HG02571 (cell line): ENCODE data around the gene NUP153.
"Not testable (repeated sequence)": the region's sequence is repeated elsewhere in the genome, so short reads cannot be mapped to it uniquely, and the experiment has no call there.

ENCODE experiments used
- ATAC-seq: cut with Tn5 transposase; IDR thresholded peaks from one replicate; pipeline ENCODE4 v1.9.1; 2021; ENCODE audit warnings: mild to moderate bottlenecking, moderate library complexity; ENCODE audit not compliant: unreplicated experiment

The NUP153 gene

DNA sequence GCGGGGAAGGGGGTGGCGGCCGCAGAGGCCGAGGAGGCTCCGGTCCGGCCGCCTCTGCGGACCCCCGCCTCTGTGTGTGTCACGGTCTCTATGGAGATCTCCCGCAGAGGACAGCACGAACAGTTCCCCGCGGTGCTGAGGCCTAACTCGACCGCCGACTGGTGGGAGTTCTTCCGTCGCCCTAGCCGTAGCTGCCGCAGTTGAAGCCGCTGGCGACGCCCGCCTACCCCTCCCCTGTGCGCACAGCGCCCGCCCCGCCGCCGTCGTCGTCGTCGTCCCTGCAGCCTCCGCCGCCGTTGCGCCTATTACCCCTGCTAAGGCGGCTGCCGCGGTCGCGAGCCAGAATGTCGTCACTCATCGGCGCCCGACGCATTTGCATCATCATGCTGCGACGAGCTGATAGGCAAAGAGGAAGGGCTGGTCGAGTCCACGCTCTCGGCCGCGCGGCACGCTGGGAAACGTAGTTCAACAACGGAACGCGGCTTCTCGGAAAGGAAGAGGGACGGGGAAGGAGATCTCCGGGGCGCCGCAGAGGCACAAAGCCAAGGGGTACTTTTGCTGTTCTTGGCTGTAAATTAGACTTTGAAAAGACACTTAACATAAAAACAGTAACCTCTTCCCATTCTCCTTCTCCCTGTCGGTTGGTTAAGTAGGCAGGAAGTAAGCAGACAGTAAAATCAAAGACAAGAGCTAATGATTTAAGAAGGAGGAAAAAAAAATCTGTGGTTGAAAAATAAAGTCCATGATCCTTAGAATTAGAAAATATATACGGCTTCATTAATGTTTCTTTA is at the start of gene NUP153:
Gene NUP153 (minus strand): TSS at position 346 of the 791 bp plus-strand sequence. CDS start 538 bp downstream, outside the sequence.
- ATAC-seq = peak; percentile 71

DNA sequence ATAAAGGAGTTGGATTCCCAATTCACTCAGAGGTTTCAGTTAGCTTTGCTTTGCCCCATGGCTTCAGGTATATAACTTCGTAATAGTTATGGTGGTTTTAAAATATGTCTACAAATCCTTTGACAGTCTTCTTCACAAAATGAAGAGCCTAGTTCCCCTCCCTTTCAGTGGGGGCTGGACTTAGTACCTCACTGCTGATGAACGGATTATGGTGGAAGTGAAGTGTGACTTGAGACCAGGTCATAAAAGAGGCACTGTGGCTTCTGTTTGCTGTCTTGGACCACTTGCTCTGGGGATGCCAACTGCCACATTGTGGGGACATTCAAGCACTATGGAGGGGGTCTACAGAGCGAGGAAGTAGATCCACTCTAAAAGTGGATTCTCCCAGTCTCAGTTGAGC is 47.5 kb upstream of the NUP153 start:
- no peak for ATAC-seq

DNA sequence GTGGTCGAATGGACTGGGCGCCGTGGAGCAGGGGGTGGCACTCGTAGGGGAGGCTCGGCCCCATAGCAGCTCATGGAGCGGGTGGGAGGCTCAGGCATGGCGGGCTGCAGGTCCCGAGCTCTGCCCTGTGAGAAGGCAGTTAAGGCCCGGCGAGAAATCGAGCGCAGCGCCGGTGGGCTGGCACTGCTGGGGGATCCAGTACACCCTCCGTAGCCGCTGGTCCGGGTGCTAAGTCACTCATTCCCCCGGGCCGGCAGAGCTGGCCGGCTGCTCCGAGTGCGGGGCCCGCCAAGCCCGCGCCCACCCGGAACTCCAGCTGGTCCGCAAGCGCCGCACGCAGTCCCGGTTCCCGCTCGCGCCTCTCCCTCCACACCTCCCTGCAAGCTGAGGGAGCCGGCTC is 38.6 kb upstream of the NUP153 start:
- not testable (repeated sequence) for ATAC-seq

DNA sequence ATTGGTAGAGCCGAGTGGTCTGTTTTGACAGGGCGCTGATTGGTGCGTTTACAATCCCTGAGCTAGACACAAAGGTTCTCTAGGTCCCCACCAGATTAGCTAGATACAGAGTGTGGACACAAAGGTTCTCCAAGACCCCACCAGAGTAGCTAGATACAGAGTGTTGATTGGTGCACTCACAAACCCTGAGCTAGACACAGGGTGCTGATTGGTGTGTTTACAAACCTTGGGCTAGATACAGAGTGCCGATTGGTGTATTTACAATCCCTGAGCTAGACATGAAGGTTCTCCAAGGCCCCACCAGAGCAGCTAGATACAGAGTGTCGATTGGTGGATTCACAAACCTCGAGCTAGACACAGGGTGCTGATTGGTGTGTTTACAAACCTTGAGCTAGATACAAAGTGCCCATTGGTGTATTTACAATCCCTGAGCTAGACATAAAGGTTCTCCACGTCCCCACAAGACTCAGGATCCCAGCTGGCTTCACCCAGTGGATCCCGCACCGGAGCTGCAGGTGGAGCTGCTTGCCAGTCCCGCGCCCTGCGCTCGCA is 38.1 kb upstream of the NUP153 start:
- not testable (repeated sequence) for ATAC-seq

DNA sequence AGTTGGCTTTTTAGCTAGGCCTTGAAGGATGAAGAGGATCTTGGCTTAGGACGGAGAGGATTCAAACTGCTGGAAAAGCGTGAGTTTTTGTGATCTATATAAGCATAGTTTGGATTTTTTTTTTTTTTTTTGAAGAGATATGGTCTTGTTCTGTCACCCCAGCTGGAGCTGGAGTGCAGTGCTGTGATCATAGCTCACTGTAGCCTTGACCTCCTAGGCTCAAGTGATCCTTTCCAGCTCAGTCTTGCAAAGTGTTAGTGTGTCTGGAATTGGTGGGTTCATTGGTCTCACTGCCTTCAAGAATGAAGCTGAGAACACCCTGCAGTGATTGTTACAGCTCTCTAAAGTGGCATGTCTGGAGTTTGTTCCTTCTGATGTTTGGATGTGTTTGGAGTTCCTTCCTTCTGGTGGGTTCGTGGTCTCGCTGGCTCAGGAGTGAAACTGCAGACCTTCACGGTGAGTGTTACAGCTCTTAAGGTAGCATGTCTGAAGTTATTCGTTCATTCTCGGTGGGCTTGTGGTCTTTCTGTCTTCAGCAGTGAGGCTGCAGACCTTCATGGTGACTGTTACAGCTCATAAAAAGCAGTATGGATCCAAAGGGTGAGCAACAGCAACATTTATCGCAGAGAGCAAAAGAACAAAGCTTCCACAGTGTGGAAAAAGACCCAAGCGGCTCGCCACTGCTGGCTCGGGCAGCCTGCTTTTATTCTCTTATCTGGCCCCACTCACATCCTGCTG is 37.5 kb upstream of the NUP153 start:
- no peak for ATAC-seq

DNA sequence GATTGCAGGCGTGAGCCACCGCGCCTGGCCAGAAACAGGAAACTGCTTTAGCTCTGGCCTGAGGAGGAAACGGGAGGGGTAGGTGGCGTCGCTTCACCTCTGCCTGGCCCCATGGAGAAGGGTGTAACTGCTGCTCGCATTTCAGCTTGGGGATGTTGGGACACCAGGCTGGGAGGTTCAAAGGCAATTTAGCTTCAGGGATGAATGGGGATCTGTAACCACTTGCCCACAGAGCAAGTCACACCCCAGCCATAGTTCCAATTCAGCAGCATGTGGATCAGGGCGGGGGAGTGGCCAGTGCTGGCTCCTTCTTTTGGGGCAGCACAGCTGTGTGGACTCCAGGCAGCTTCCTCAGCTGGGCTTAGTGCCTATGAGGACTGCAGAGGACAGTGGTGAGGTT is 34.8 kb upstream of the NUP153 start:
- no peak for ATAC-seq

DNA sequence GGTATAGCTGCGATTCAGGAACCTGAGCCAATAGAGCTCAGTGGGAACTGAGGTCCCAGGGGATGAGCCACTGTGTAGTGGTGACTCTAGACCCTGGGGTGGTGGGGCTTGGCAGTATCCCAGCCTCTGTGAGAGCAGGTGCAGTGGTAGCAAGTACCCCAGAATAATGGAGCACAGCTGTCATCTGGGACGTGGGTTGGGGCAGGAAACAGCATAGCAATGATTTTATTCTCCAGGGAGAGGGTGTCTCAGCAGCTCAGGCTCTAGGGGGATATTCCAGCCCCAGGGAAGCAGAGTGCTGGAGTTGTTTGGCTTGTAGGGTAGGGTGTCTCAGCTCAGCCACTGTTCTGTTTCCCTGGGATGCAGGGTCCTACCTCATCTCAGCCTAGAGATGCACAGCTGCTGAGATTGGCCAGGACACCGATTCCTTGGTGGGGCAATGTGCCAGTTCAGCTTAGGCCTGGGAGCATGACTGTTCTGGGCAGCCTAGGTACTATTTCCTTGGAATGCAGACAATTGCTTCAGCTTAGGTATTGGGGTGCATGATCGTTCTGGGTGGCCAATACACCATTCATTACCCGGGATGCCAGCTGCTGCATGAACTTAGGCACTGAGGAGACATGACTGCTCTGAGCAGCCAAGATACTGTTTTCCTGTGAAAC is 34.0 kb upstream of the NUP153 start:
- no peak for ATAC-seq

DNA sequence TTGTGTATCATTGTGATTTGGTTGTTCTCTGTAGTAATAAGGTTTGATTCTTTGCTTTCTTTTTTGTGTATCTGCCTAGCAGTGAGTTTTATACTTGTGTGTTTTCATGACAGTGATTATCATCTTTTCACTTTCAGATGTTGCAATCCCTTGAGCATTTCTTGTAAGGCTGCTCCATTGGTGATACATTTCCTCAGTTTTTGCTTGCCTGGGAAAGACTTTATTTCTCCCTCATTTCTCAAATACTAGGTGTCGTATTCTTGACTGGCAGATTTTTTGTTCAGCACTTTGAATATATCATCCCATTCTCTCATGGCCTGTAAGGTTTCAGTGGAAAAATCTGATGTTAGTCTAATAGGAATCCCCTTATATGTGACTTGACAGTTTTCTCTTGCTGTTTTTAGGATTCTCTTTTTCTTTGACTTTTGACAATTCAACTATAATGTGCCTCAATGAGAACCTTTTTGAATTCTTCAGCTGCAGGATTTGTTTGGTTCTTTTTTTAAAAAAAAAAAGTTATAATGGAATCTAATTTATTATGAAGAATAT is 31.1 kb upstream of the NUP153 start:
- no peak for ATAC-seq

DNA sequence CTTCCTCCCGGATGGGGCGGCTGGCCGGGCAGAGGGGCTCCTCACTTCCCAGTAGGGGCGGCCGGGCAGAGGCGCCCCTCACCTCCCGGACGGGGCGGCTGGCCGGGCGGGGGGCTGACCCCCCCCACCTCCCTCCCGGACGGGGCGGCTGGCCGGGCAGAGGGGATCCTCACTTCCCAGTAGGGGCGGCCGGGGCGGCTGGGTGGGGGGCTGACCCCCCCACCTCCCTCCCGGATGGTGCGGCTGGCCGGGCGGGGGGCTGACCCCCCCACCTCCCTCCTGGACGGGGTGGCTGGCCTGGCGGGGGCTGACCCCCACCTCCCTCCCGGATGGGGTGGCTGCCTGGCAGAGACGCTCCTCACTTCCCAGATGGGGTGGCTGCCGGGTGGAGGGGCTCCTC is 28.6 kb upstream of the NUP153 start:
- not testable (repeated sequence) for ATAC-seq

DNA sequence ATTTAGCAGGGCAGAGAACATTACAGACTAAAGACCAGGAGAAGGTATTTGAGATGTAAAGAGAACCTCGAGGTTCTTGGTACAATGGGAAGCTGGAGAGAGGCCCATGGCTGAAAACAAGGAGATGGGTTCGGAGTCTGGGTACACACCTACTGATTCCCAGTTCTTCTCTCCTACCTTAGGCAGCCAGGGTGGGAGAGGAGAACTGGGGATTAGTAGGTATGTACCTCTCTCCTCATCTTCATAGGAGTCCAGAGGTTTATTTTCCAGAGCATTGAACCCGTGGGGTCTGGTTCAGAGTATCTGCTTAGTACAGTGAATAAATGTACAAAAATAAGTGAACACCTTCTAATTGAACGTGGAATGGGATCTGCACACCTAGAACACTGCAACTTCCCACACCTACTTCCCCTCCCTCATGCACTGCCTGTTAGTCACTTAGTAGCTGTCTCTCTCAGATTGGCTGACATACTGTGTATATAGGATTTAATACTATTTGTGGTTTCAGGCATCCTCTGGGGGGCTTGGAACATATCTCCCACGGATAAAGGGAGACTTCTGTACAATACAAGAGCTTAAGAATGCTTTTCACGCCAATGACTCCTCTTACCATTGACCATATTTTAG is 23.5 kb upstream of the NUP153 start:
- no peak for ATAC-seq

DNA sequence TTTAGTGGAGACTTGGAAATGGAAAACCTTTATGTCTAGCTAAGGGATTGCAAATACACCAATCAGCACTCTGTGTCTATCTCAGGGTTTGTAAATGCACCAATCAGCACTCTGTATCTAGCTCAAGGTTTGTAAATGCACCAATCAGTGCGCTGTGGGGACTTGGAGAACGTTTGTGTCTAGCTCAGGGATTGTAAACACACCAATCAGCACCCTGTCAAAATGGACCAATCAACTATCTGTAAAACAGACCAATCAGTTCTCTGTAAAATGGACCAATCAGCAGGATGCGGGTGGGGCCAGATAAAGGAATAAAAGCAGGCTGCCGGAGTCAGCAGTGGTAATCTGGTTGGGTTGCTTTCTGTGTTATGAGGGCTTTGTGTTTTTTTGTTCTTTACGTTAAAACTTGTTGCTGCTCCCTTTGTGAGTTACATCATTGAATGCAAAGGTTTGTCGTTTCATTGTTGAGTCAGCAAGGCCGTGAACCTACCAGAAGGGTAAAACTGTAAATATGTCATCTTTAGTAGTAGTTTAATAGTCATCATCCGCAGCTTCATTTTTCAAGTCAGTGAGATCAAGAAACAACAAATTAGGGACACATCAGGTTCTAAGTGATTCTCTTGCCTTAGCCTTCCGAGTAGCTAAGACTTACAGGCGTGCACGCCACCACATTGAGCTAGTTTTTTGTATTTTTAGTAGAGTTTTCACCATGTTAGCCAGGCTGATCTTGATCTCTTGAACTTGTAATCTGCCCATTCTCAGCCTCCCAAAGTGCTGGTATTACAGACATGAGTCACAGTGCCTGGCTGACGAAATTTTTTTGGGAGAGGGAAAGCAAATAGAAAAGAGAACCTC is 22.7 kb upstream of the NUP153 start:
- ATAC-seq = no peak

DNA sequence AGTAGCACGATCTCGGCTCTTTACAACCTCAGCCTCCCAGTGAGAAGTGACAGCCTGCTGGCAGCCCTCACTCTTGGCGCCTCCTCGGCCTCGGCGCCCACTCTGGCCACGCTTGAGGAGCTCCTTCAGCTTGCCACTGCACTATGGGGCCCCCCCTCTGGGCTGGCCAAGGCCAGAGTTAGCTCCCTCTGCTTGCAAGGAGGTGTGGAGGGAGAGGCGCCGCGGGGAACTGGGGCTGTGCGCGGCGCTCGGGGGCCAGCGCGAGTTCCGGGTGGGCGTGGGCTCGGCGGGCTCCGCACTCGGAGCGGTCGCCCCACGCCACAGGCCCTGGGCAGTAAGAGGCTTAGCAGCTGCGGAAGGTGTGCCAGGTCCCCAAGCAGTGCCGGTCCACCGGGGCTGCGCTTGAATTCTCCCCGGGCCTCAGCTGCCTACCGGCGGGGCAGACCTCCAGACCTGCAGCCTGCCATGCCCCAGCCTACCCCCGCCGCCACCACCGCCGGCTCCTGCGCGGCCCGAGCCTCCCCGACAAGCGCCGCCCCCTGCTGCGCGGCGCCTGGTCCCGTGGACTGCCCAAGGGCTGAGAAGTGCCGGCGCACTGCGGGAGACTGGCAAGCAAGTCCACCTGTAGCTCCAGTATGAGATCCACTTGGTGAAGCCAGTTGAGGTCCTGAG is 22.0 kb upstream of the NUP153 start:
- ATAC-seq = no peak

DNA sequence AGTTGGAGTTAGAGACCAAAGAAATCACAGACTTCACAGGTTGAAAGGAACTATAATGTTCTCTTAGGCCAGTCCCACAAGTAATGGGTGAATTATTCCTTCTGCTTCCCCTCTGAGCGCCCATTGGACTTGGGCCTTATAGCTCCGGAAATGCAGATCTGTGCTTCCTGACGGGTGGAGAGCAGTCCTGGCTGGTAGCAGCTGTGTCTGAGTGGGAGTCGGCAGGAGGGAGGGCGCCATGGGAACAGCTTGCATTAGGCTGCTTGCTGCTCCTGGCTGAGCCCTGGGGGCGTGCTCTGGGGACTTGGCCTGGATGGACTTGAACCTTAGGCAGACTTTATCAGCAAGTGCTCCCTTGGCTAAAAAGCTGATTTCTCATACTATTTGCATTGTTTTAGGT is 18.4 kb upstream of the NUP153 start:
- no peak for ATAC-seq

DNA sequence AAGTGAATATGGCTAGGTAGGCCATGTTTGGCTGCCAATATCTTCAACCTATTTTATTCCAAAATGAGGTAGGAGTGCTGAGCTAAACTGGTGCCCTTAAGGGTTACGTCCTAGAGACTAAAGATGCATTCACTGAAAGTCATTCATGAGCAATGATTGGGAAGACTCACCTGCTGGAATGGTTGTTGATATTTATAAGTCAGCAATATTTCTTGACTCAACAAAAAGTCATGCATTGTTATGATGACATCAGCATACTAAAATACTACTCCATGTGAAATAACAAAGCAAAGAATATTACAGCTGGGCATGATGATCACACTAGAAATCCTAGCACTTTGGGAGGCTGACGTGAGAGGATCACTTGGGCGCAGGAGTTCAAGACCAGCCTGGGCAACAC is 17.6 kb upstream of the NUP153 start:
- ATAC-seq = no peak

DNA sequence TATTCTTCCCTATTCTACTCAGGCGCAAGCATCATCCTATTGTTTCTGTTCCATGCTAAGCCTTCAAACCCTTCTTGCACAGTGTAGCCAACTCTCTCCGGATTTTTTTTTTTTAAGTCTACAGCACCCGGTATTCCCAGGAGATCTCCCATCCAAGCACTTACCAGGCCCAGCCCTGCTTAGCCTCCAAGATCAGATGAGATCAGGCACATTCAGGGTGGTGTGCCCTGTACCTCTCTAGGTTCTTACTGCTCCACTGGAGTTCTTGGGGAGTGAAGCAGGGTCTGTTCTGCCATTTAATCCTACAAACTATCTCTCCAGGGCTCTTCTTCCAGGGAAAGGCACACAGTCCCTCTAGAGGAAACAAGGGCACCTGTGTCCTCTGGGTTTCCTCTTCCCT is 14.9 kb upstream of the NUP153 start:
- no peak for ATAC-seq

DNA sequence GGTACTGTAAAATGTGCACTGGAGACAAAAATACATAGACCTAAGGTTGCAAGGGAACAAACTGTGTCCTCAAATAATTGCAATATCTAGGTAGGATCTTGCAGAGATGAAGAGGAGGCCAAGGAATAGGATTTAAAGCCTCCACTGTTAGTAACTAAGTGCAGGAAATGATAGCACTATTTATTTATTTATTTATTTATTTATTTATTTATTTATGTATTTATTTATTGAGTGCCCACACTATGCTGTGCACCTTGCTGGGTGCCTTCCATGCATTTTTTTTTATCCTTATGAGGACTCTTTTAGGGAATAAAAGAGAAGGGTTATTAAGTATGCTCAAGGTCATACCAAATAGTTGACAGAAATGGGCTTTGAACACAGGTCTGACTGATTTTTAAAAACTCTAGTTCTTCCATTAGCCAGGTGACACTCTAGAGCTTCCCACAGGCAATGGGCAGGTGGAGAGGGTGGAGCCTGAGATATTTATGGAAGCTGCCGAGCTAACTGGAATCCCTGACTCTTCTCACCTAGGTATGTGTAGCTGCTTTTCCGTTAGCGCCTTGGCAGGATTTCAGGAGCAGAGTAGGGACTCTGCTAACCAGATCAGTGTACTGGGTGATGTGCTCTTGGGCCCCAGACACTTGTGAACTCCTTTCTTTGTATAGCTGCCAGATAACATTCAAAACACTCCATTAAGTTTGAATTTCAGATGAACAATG is 12.8 kb upstream of the NUP153 start:
- no peak for ATAC-seq

DNA sequence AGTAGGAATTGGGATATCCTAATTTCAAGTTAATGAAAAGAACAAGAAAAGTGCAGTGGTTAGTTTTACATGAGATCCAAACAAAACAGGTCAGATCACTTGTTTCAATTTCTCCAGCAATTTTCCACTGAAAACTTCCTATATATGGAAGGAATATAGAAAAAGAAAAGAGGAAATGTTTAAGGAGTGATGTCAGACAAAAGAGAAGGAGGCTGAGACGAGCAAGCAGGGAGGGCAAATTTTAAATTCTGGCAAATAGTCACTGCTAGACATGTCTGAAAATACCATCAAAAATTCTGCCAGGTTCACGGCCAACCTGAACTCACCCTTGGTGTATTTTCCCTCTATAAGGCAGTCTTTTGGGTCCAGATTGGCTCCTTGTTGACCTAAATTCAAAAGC is 9.5 kb upstream of the NUP153 start:
- ATAC-seq = no peak
